Measurements from ENCODE around the gene HCFC1.

DNA sequence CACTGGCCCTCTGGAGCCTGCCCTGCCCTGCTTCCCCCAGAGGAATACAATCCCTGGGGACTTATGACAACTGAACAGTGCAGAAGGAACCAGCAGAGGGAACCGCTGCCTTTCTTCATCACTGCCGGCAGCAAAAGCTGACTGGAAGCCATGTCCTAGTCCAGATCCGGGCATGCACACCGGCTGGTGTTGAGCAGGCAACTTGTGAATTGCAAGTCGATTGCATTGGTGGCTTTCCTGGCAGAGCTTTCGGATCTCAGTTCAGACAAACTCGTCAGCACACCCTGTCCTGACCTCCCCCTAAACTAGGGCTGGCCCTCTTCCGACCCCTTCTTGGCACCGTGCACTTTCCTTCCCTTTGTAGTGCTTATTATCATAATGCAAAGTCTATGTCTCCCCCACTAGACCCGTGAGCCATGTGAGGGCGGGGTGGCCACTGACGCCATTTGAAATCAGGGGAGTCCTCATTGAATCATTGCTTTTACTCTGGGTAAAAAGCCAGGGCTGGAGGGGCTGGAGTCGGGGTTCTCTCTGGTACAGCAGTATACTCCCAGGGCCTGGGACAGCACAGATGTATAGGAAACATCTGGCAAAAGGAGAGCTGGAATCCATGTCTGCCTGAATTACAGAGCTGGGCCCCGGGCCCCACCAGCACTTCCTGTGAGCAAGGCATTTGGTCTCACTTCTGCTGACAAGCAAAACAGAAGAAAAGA lies 47.3 kb downstream of the HCFC1 start:
- peak; percentile 67 for TF ChIP-seq CTCF (IDR thresholded peaks at IDR 0.05; ENCODE audit: borderline replicate concordance, extremely low read depth, low read length, poor library complexity, severe bottlenecking)
- TF ChIP-seq EZH2 (IDR thresholded peaks at IDR 0.05; ENCODE audit: borderline replicate concordance, low read depth, low read length, severe bottlenecking): no peak
